Measurements from ENCODE around the gene RAB28.

Gene RAB28

GRCh38 chr4:13484122-13484748 is at the start of gene RAB28:
TSS of gene RAB28 (minus strand) at chr4:13484340.
- peak; percentile 71 for DNase-seq

- DNase-seq: no peak
Measured at GRCh38 chr4:13531625-13531998, 47.5 kb upstream of the RAB28 start.

GRCh38 chr4:13530823-13531624 is 46.9 kb upstream of the RAB28 start:
- DNase-seq: no peak

GRCh38 chr4:13529128-13529919 is 45.2 kb upstream of the RAB28 start:
- no peak for DNase-seq

- DNase-seq: no peak
Measured at GRCh38 chr4:13528821-13529127, 44.6 kb upstream of the RAB28 start.

GRCh38 chr4:13527981-13528820 is 44.1 kb upstream of the RAB28 start:
- no peak for DNase-seq

- no peak for DNase-seq
Measured at GRCh38 chr4:13527192-13527980, 43.2 kb upstream of the RAB28 start.

- DNase-seq: no peak
Measured at GRCh38 chr4:13526658-13527057, 42.5 kb upstream of the RAB28 start.

GRCh38 chr4:13525606-13526281 is 41.6 kb upstream of the RAB28 start:
- no peak for DNase-seq

- no peak for DNase-seq
Measured at GRCh38 chr4:13524504-13525243, 40.5 kb upstream of the RAB28 start.

- no peak for DNase-seq
Measured at GRCh38 chr4:13523591-13524503, 39.7 kb upstream of the RAB28 start.

GRCh38 chr4:13523105-13523477 is 39.0 kb upstream of the RAB28 start:
- no peak for DNase-seq

GRCh38 chr4:13522282-13523104 is 38.4 kb upstream of the RAB28 start:
- no peak for DNase-seq

- DNase-seq: no peak
Measured at GRCh38 chr4:13521047-13521446, 36.9 kb upstream of the RAB28 start.

- no peak for DNase-seq
Measured at GRCh38 chr4:13516315-13516860, 32.2 kb upstream of the RAB28 start.

- DNase-seq: no peak
Measured at GRCh38 chr4:13515268-13515667, 31.1 kb upstream of the RAB28 start.

- no peak for DNase-seq
Measured at GRCh38 chr4:13514722-13515121, 30.6 kb upstream of the RAB28 start.

GRCh38 chr4:13511101-13511500 is 27.0 kb upstream of the RAB28 start:
- DNase-seq: no peak

GRCh38 chr4:13509442-13509841 is 25.3 kb upstream of the RAB28 start:
- DNase-seq: no peak
